A673 (cell line): ENCODE measurements around the gene CD1B. TPM values are rescaled to one million over a fixed set of nuclear protein-coding genes. Genes with fewer than 3 reads are reported as not detected.

Experiments used
- BruUV-seq: library from RNA; stranded (reverse); fragments of 400-500 nt; replicated peaks from 2 replicates; lab custom pipeline; 2021; lab: Mats Ljungman, UMichigan
- CTCF ChIA-PET: fragments of 300-600 bp; sonication (Branson Sonifier 250); formaldehyde crosslinking; loops from one replicate; lab custom pipeline; 2022; ENCODE audit warnings: antibody characterized with exemption; lab: Charles Lee
- POLR2A ChIA-PET: fragments of 300-600 bp; sonication (Branson Sonifier 250); formaldehyde crosslinking; loops from one replicate; lab custom pipeline; 2022; ENCODE audit warnings: antibody characterized with exemption; ENCODE audit not compliant: low non-redundant PET; lab: Charles Lee
- DNase-seq: peaks from one replicate; pipeline ENCODE4 v3.0.0-alpha.2; 2015; ENCODE audit warnings: low spot score
- H3K27ac ChIP-seq: fragments of 200-600 bp; sonication (generic); 2 replicates; pipeline ENCODE4 v1.5.1; 2016; ENCODE audit warnings: mixed run types, low read depth, mild to moderate bottlenecking, mixed read lengths, antibody characterized with exemption, low read length; ENCODE audit not compliant: poor library complexity, severe bottlenecking
- H3K27me3 ChIP-seq: fragments of 200-600 bp; sonication (generic); replicated peaks from 2 replicates; pipeline ENCODE4 v1.6.1; 2017; ENCODE audit warnings: mixed run types, low read depth, mild to moderate bottlenecking, mixed read lengths, antibody characterized with exemption, low read length; ENCODE audit not compliant: insufficient read depth, poor library complexity
- H3K36me3 ChIP-seq: fragments of 200-600 bp; sonication (generic); 2 replicates; pipeline ENCODE4 v1.6.1; 2016; ENCODE audit warnings: mixed run types, mild to moderate bottlenecking, mixed read lengths, antibody characterized with exemption, low read length; ENCODE audit not compliant: insufficient read depth, poor library complexity, severe bottlenecking
- H3K4me1 ChIP-seq: fragments of 200-600 bp; sonication (generic); 2 replicates; pipeline ENCODE4 v1.6.1; 2017; ENCODE audit warnings: mixed run types, mild to moderate bottlenecking, mixed read lengths, antibody characterized with exemption, low read length; ENCODE audit not compliant: insufficient read depth, poor library complexity, severe bottlenecking
- H3K4me3 ChIP-seq: fragments of 200-600 bp; sonication (generic); 2 replicates; pipeline ENCODE4 v1.5.1; 2016; ENCODE audit warnings: low read depth, mixed run types, mild to moderate bottlenecking, mixed read lengths, low read length; ENCODE audit not compliant: poor library complexity, severe bottlenecking
- H3K9me3 ChIP-seq: fragments of 200-600 bp; sonication (generic); 2 replicates; pipeline ENCODE4 v1.6.1; 2016; ENCODE audit warnings: mixed run types, low read depth, mild to moderate bottlenecking, mixed read lengths, antibody characterized with exemption, low read length; ENCODE audit not compliant: poor library complexity, severe bottlenecking
- CTCF ChIP-seq: fragments of 300-800, 200-600 bp; sonication (generic); conservative IDR thresholded peaks from 2 replicates; pipeline ENCODE4 v1.5.1; 2017; ENCODE audit warnings: low read depth, mild to moderate bottlenecking, antibody characterized with exemption, low read length, moderate library complexity, mixed read lengths
- EZH2 ChIP-seq: fragments of 200-600 bp; sonication (generic); IDR thresholded peaks from 2 replicates; pipeline ENCODE4 v1.6.1; 2017; ENCODE audit warnings: borderline replicate concordance, low read depth, mild to moderate bottlenecking, mixed read lengths, antibody characterized with exemption, low read length; ENCODE audit not compliant: poor library complexity, severe bottlenecking
- intact Hi-C: fragments of 100-400 bp; cut with micrococcal nuclease; formaldehyde crosslinking; loops from one replicate; pipeline ENCODE4 v1.10.0; 2022; ENCODE audit not compliant: unreplicated experiment
- total RNA-seq: library from RNA; stranded (reverse); gene quantifications from 2 replicates; pipeline ENCODE4 v1.2.3, GENCODE V29; 2021

The CD1B gene
- total RNA-seq, 1 experiment from 2014 or later: not detected

- H3K27ac ChIP-seq: no peak overlapping the region
- DNase-seq: no peak
- peaks cover 13% of the 10 kb centered on the region for H3K27me3 ChIP-seq
- H3K9me3 ChIP-seq: no peaks in the 10 kb centered on the region
- H3K36me3 ChIP-seq: no peaks in the 10 kb centered on the region
- intact Hi-C loops: loop anchor here (10.0 kb wide), 1 partner anchor 370 kb away; no protein-coding TSS in a partner anchor
- CTCF ChIA-PET: interaction anchor here (0.6 kb wide), 1 partner anchor 248 kb away, joined by 4 read pairs; no protein-coding TSS in a partner anchor
- no TSS peak for BruUV-seq
- H3K4me3 ChIP-seq: no peak overlapping the region
- no peak for TF ChIP-seq EZH2
- no peak for TF ChIP-seq CTCF
- POLR2A ChIA-PET: no interaction called here
- H3K4me1 ChIP-seq: no peaks in the 10 kb centered on the region
Measured at GRCh38 chr1:158335213-158335532, 3.8 kb upstream of the CD1B start.

DNA sequence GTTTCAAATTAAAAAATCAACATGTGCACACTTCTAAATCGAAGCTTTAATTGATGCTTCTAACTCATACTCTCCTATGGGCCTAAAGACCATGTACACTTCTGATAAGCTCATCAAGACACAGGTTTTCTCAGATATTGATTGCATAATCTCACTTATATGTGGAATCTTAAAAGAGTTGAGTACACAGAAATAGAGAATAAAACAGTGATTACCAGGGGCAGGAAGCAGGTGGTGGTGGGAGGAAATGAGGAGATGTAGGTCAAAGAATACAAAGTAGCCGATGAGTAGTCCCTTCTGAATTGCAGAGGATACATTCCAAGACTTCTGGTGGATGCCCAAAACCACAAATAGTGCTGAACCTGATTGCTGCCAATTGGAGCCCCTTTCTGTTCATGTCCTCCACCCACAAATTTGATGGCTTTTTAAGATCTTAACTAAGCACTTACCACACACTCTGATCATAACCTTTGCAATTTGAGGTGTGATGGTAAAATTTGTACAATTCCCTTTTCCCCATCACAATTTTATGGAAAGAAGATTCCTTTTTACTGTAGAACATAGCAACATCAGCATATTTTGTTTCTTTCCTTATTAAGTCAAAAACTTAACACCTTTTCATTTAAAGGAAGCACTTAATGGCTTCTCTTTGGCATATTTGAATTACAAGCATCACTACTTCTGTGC lies 3.3 kb upstream of the CD1B start:
- H3K4me1 ChIP-seq: no peaks in the 10 kb centered on the region
- no peaks in the 10 kb centered on the region for H3K9me3 ChIP-seq
- no TSS peak for BruUV-seq
- no peaks in the 10 kb centered on the region for H3K36me3 ChIP-seq
- H3K4me3 ChIP-seq: no peak overlapping the region
- peaks cover 13% of the 10 kb centered on the region for H3K27me3 ChIP-seq
- intact Hi-C loops: loop anchor here (10.0 kb wide), 1 partner anchor 370 kb away; no protein-coding TSS in a partner anchor
- POLR2A ChIA-PET: no interaction called here
- TF ChIP-seq EZH2: no peak
- CTCF ChIA-PET: no interaction called here
- no peak overlapping the region for H3K27ac ChIP-seq
- DNase-seq: no peak

GRCh38 chr1:158333405-158334155 lies 2.2 kb upstream of the CD1B start:
- Histone ChIP-seq H3K27ac (no peak overlapping the region), H3K4me1 (no peaks in the 10 kb centered on the region), H3K27me3 (peaks cover 13% of the 10 kb centered on the region), H3K4me3 (no peak overlapping the region), H3K9me3 (no peaks in the 10 kb centered on the region), H3K36me3 (no peaks in the 10 kb centered on the region)
- POLR2A ChIA-PET: no interaction called here
- no TSS peak for BruUV-seq
- DNase-seq: no peak
- TF ChIP-seq CTCF (no peak), EZH2 (no peak)
- intact Hi-C loops: loop anchor here (10.0 kb wide), 1 partner anchor 369 kb away; no protein-coding TSS in a partner anchor
- CTCF ChIA-PET: no interaction called here
